Neutrophil (primary cell): Measurements from ENCODE around the gene CLIC3.

ENCODE experiments used
- H3K27ac ChIP-seq: fragments of 200-600 bp; sonication (generic); 2 replicates; pipeline ENCODE4 v1.5.1; 2016; ENCODE audit warnings: mild to moderate bottlenecking, moderate library complexity
- H3K27me3 ChIP-seq: fragments of 200-600 bp; sonication (generic); 2 replicates; pipeline ENCODE4 v1.6.0; 2016; ENCODE audit warnings: mild to moderate bottlenecking
- H3K36me3 ChIP-seq: fragments of 200-600 bp; sonication (generic); 2 replicates; pipeline ENCODE4 v1.5.1; 2017
- H3K4me1 ChIP-seq, 2 experiments: fragments of 200-600 bp in 1 of 2; sonication (generic) in 1 of 2; 1 replicate in 1 of 2; 2 replicates in 1 of 2; pipeline versions ENCODE4 v1.5.1 to v1.6.1; 2013 to 2016; ENCODE audit warnings: low read depth in 1 of 2, low read length in 1 of 2, mild to moderate bottlenecking in 1 of 2, moderate library complexity in 1 of 2; ENCODE audit not compliant: control insufficient read depth in 1 of 2, insufficient read depth in 1 of 2
- H3K4me3 ChIP-seq, 2 experiments: fragments of 200-600 bp in 1 of 2; sonication (generic) in 1 of 2; 1 replicate in 1 of 2; 2 replicates in 1 of 2; pipeline ENCODE4 v1.5.1; 2013 to 2016; ENCODE audit warnings: low read depth in 1 of 2, low read length in 1 of 2, mild to moderate bottlenecking in 1 of 2, moderate library complexity in 1 of 2
- H3K9me3 ChIP-seq: fragments of 200-600 bp; sonication (generic); 2 replicates; pipeline ENCODE4 v1.5.1; 2016
- TF ChIP-seq, protein P1 (sequence below): fragments of 200-600 bp; sonication (generic); IDR thresholded peaks from 2 replicates; pipeline ENCODE4 v1.5.1; 2016; ENCODE audit warnings: antibody characterized with exemption

CLIC3 gene

DNA sequence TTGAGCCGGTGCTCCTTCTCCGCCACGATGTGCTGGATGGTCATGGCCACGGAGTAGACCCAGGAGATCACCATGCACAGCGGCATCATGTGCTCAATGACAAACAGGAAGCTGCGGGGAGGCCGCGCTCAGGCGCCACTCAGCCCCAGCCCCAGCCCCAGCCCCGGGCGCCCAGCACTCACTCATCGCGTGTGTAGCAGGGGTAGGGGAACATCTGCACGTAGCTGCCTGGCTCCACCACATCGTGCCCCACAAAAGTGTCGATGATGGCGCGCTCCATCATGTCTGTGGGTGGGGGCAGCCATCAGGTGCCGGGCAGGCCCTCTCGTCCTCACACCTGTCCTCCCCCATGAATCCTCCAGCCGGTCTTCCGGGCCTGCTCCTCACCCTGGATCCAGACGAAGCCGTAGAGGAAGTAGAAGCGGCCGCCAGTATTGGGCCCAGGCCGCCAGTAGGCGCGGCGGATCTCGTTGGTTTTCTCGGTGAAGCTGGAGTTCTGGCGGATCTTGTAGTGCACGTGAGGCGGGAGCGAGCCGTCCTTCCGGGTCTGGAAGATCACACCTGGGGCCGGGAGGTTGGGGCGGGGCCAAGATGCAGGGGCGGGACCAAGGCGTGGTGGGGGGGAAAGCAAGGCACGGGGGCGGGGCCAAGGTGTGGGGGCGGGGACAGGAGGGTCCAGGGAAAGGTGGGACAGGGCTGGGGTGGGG, 21.6 kb upstream of the CLIC3 start:
- Histone ChIP-seq H3K4me1 (no peaks in the 10 kb centered on the region), H3K27ac (no peak overlapping the region), H3K9me3 (no peaks in the 10 kb centered on the region), H3K27me3 (no peaks in the 10 kb centered on the region), H3K36me3 (peaks cover 92% of the 10 kb centered on the region), H3K4me3 (no peak overlapping the region)
- TF ChIP-seq, protein P1, sequence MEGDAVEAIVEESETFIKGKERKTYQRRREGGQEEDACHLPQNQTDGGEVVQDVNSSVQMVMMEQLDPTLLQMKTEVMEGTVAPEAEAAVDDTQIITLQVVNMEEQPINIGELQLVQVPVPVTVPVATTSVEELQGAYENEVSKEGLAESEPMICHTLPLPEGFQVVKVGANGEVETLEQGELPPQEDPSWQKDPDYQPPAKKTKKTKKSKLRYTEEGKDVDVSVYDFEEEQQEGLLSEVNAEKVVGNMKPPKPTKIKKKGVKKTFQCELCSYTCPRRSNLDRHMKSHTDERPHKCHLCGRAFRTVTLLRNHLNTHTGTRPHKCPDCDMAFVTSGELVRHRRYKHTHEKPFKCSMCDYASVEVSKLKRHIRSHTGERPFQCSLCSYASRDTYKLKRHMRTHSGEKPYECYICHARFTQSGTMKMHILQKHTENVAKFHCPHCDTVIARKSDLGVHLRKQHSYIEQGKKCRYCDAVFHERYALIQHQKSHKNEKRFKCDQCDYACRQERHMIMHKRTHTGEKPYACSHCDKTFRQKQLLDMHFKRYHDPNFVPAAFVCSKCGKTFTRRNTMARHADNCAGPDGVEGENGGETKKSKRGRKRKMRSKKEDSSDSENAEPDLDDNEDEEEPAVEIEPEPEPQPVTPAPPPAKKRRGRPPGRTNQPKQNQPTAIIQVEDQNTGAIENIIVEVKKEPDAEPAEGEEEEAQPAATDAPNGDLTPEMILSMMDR: no peak

DNA sequence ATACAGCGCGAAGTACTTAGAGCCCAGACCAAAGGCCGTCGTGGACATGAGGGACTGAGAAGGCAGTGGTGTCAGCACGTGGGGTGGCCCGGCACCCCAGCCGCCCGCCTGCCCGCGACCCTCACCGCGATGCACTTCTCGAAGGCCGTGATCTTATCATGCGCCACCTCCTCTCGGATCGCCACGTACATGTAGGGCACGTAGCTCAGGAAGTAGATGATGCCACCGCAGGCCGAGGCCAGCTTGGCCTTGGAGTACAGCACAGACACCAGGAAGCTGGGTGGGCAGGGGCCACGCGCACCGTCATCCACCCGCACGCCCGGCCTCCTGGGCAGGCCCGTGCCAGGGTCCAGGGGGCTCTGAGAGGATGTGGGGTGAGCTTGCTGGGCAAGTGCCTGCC, 20.7 kb upstream of the CLIC3 start:
- Histone ChIP-seq H3K27me3 (no peaks in the 10 kb centered on the region), H3K27ac (no peak overlapping the region), H3K4me3 (no peak overlapping the region), H3K9me3 (no peaks in the 10 kb centered on the region), H3K36me3 (peaks cover 93% of the 10 kb centered on the region), H3K4me1 (no peaks in the 10 kb centered on the region)
- TF ChIP-seq, protein P1: no peak

DNA sequence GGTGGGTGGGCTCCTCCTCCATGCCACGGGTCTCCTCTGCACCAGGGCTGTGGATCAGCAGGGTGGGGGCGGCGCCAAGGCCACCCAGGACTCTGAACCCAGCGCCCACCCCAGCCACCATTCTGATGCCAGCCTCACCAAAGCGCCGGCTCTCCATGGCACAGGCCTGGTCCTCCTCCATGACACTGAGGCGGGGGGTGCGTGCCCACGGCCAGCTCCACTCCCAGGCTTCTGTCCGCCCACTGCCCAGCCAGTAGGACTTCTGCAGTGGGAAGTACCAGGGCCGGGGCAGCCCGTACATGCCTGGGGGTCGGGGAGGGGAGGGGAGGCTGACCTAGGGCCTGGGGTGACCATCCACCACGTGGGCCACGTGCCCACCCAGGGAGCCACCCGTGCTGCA, 20.1 kb upstream of the CLIC3 start:
- H3K36me3 ChIP-seq: peaks cover 96% of the 10 kb centered on the region

DNA sequence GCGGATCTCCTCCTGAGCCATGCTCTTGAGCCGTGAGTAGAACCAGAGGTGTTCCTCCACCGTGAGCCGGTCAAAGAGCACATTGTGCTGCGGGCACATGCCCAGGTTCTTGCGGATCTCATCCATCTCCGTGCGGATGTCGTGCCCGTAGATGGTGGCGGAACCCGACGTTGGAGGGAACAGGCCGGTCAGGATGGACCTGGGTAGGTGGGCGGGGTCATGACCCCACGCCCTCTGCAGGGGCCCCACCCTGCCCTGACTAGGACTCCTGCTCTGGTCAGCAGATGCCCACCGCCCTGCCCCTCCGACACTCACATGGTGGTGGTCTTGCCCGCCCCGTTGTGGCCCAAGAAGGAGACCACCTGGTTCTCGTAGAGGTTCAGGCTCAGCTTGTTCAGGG, 19.6 kb upstream of the CLIC3 start:
- Histone ChIP-seq H3K4me1 (no peaks in the 10 kb centered on the region), H3K36me3 (peaks cover 96% of the 10 kb centered on the region), H3K27me3 (no peaks in the 10 kb centered on the region), H3K9me3 (no peaks in the 10 kb centered on the region), H3K4me3 (no peak overlapping the region), H3K27ac (no peak overlapping the region)
- TF ChIP-seq, protein P1: no peak

More for the DNA sequence above, 20.1 kb upstream of the CLIC3 start:
- TF ChIP-seq, protein P1: no peak
- H3K27me3 ChIP-seq: no peaks in the 10 kb centered on the region
- H3K4me3 ChIP-seq: no peak overlapping the region
- H3K27ac ChIP-seq: no peak overlapping the region
- no peaks in the 10 kb centered on the region for H3K4me1 ChIP-seq
- no peaks in the 10 kb centered on the region for H3K9me3 ChIP-seq

DNA sequence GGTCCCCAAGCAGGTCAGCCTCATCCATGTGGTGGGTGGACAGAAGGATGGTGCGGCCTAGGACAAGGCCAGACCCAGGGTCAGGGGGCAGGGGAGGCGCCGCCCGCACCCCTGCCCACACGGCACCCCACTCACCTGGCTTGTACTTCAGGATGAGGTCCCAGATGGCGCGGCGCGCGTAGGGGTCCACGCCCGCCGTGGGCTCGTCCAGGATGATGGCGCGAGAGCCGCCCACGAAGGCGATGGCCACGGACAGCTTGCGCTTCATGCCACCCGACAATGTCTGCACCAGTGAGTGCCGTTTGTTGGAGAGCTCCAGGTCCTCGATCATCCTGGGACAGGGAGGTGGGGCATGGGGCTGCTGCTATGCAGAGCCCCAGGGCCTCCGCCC, 19.2 kb upstream of the CLIC3 start:
- Histone ChIP-seq H3K9me3 (no peaks in the 10 kb centered on the region), H3K27me3 (no peaks in the 10 kb centered on the region), H3K27ac (no peak overlapping the region), H3K4me3 (no peak overlapping the region), H3K36me3 (peaks cover 96% of the 10 kb centered on the region), H3K4me1 (no peaks in the 10 kb centered on the region)
- TF ChIP-seq, protein P1: no peak
